SK-N-SH treated with all-trans-retinoic acid at 6 μM for 48 hours (cell line): ENCODE data around the gene DTD1.

Experiments used
- ARNTL ChIP-seq: fragments of 450-650 bp; formaldehyde crosslinking; IDR thresholded peaks from 2 replicates; pipeline ENCODE4 v1.5.0; 2020; ENCODE audit warnings: low read depth, mild to moderate bottlenecking, moderate library complexity, borderline replicate concordance
- CREB5 ChIP-seq: fragments of 250-450 bp; sonication (Bioruptor Pico); IDR thresholded peaks from 2 replicates; pipeline ENCODE4 v1.5.1; 2020; ENCODE audit warnings: low read depth, mild to moderate bottlenecking, moderate library complexity
- ISL1 ChIP-seq: fragments of 250-450 bp; sonication (Bioruptor Pico); IDR thresholded peaks from 2 replicates; pipeline ENCODE4 v2.1.2; 2022; ENCODE audit warnings: mild to moderate bottlenecking, moderate library complexity
- PATZ1 ChIP-seq: fragments of 250-450 bp; sonication (Bioruptor Pico); IDR thresholded peaks from 2 replicates; pipeline ENCODE4 v1.8.0; 2020; ENCODE audit warnings: mild to moderate bottlenecking, moderate library complexity, borderline replicate concordance
- PPARA ChIP-seq: fragments of 250-450 bp; sonication (Bioruptor Pico); IDR thresholded peaks from 2 replicates; pipeline ENCODE4 v1.5.0; 2020; ENCODE audit warnings: mild to moderate bottlenecking, borderline replicate concordance
- SNAI2 ChIP-seq: fragments of 250-450 bp; sonication (Bioruptor Pico); IDR thresholded peaks from 2 replicates; pipeline ENCODE4 v1.5.0; 2020; ENCODE audit warnings: mild to moderate bottlenecking, moderate library complexity
- TCF4 ChIP-seq: fragments of 250-450 bp; sonication (Bioruptor Pico); IDR thresholded peaks from 2 replicates; pipeline ENCODE4 v1.8.0; 2021; ENCODE audit warnings: mild to moderate bottlenecking, moderate library complexity, borderline replicate concordance
- TOX ChIP-seq: fragments of 250-450 bp; sonication (Bioruptor Pico); IDR thresholded peaks from 2 replicates; pipeline ENCODE4 v1.8.0; 2021; ENCODE audit warnings: mild to moderate bottlenecking, moderate library complexity, borderline replicate concordance
- ZC3H10 ChIP-seq: fragments of 250-450 bp; sonication (Bioruptor Pico); IDR thresholded peaks from 2 replicates; pipeline ENCODE4 v1.5.1; 2021; ENCODE audit warnings: mild to moderate bottlenecking, moderate library complexity
- ZFP30 ChIP-seq: fragments of 450-650 bp; formaldehyde crosslinking; IDR thresholded peaks from 2 replicates; pipeline ENCODE4 v1.5.0; 2022; ENCODE audit warnings: mild to moderate bottlenecking, moderate library complexity
- ZNF565 ChIP-seq: fragments of 450-650 bp; formaldehyde crosslinking; conservative IDR thresholded peaks from 2 replicates; pipeline ENCODE4 v1.5.0; 2020; ENCODE audit warnings: low read depth, mild to moderate bottlenecking, moderate library complexity
- ZNF70 ChIP-seq: fragments of 450-650 bp; formaldehyde crosslinking; IDR thresholded peaks from 2 replicates; pipeline ENCODE4 v1.5.0; 2020; ENCODE audit warnings: mild to moderate bottlenecking, moderate library complexity
- ZNF8 ChIP-seq: fragments of 450-650 bp; formaldehyde crosslinking; IDR thresholded peaks from 2 replicates; pipeline ENCODE4 v1.5.0; 2020; ENCODE audit warnings: mild to moderate bottlenecking, moderate library complexity
- TF ChIP-seq, protein P1 (sequence below): fragments of 250-450 bp; sonication (Bioruptor Pico); IDR thresholded peaks from 2 replicates; pipeline ENCODE4 v1.8.0; 2021; ENCODE audit warnings: low read depth, mild to moderate bottlenecking, moderate library complexity, borderline replicate concordance

- TF ChIP-seq ZNF70 (CRISPR knock-in tag) (no peak), ZC3H10 (CRISPR knock-in tag) (no peak), PATZ1 (CRISPR knock-in tag) (no peak), SNAI2 (CRISPR knock-in tag) (no peak), ZFP30 (no peak), ZNF565 (no peak), ZNF8 (no peak), CREB5 (CRISPR knock-in tag) (no peak), ARNTL (no peak), ISL1 (CRISPR knock-in tag) (no peak), PPARA (CRISPR knock-in tag) (no peak), TCF4 (CRISPR knock-in tag) (no peak), TOX (CRISPR knock-in tag) (no peak)
- TF ChIP-seq, protein P1, sequence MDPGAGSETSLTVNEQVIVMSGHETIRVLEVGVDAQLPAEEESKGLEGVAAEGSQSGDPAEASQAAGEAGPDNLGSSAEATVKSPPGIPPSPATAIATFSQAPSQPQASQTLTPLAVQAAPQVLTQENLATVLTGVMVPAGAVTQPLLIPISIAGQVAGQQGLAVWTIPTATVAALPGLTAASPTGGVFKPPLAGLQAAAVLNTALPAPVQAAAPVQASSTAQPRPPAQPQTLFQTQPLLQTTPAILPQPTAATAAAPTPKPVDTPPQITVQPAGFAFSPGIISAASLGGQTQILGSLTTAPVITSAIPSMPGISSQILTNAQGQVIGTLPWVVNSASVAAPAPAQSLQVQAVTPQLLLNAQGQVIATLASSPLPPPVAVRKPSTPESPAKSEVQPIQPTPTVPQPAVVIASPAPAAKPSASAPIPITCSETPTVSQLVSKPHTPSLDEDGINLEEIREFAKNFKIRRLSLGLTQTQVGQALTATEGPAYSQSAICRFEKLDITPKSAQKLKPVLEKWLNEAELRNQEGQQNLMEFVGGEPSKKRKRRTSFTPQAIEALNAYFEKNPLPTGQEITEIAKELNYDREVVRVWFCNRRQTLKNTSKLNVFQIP = no peak
Measured at GRCh38 chr20:18729231-18729825, 141.5 kb downstream of the DTD1 start.
